ENCODE measurements around the gene RPS19.

The RPS19 gene

DNA sequence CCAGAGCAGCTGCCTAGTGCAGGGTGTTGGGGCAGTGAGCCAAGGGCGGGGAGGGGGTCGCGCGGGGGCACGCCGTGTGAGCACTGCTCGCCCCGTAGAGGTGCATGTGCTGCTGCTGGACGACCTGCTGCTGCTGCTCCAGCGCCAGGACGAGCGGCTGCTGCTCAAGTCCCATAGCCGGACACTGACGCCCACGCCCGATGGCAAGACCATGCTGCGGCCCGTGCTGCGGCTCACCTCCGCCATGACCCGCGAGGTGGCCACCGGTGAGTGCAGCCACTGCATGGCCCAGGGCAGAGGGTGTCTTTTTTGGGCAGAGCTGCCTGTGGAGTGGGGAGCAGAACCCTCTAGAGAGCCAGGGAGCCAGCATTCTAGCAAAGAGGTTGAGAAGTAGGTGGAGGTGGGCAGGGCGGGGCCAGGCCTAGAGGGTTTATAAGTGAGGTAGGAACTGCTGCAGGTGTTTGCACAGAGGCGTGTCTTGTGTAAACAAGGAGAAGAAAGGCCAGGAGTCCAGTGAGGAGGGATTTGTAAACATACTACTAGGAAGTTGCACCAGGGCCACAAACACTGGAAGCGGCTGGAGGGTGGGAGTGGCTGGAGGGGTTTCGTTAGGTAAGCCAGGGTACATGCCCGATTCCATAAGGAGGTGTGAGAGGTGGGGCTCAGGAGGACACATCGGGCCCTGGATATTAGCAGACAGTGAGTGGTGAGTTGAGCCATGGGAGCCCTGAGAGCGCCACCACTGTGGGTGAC is 44.2 kb downstream of the RPS19 start:
- Histone ChIP-seq H3K4me1 (ENCODE audit: low read length) (no peaks in the 10 kb centered on the region), H3K27ac (ENCODE audit: low read length) (no peak overlapping the region), H3F3A (ENCODE audit: insufficient read depth, low read length) (no peaks in the 10 kb centered on the region), H3K79me2 (ENCODE audit: low read length) (no peaks in the 10 kb centered on the region), H3K9me3 (replicated peaks; ENCODE audit: insufficient read depth, low read length) (no peaks in the 10 kb centered on the region), H3K4me3 (ENCODE audit: low read length) (no peak overlapping the region), H3K27me3 (replicated peaks; ENCODE audit: insufficient read depth, low read length) (no peaks in the 10 kb centered on the region), H3K9me2 (replicated peaks; ENCODE audit: insufficient read depth, low read length) (no peaks in the 10 kb centered on the region), H3K4me2 (ENCODE audit: low read depth, low read length) (no peak overlapping the region), H4K20me1 (ENCODE audit: insufficient read depth, low read length) (no peaks in the 10 kb centered on the region), H2AFZ (ENCODE audit: low read length) (no peak overlapping the region), H3K36me3 (replicated peaks; ENCODE audit: insufficient read depth, low read length) (no peaks in the 10 kb centered on the region), H3K9ac (ENCODE audit: low read length) (no peak overlapping the region)
- no peak for DNase-seq
- TF ChIP-seq, protein P1, sequence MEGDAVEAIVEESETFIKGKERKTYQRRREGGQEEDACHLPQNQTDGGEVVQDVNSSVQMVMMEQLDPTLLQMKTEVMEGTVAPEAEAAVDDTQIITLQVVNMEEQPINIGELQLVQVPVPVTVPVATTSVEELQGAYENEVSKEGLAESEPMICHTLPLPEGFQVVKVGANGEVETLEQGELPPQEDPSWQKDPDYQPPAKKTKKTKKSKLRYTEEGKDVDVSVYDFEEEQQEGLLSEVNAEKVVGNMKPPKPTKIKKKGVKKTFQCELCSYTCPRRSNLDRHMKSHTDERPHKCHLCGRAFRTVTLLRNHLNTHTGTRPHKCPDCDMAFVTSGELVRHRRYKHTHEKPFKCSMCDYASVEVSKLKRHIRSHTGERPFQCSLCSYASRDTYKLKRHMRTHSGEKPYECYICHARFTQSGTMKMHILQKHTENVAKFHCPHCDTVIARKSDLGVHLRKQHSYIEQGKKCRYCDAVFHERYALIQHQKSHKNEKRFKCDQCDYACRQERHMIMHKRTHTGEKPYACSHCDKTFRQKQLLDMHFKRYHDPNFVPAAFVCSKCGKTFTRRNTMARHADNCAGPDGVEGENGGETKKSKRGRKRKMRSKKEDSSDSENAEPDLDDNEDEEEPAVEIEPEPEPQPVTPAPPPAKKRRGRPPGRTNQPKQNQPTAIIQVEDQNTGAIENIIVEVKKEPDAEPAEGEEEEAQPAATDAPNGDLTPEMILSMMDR (IDR thresholded peaks at IDR 0.05; ENCODE audit: low read length): no peak
- TF ChIP-seq EZH2phosphoT487 (IDR thresholded peaks at IDR 0.05; ENCODE audit: low read length) (no peak), EZH2 (optimal IDR thresholded peaks at IDR 0.05; ENCODE audit: low read depth, low read length) (no peak)

DNA sequence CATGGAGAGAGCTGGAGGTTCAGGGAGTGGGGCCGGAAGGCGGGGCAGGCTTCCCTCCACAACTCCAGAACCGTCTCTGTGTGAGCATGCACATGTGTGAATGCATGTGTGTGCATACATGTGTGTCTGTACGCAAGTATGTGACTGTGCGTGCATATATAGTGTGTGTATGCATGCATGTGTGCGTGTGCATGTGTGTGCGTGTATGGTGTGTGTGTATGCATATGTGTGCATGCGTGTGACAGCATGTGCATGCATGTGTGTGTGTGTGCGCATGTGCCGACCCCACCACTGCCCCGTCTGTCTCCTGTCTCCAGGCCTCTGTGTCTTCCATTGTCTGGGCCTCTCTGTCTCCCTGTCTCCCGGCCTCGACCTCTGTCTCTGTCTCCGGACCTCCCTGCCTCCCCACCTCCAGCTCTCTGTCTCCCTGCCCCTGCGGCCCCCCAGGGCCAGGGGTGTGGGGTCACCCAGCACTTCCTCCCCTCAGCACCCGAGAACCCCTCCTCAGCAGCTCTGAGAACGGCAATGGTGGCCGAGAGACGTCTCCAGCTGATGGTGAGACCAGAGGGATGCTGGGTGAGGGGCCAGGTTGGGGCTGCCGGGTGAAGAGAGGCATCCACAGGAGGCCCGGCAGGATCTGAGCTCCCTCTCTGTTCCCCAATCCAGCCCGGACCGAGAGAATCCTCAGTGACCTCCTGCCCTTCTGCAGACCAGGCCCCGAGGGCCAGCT is 45.4 kb downstream of the RPS19 start:
- H3K9me3 ChIP-seq (replicated peaks; ENCODE audit: insufficient read depth, low read length): no peaks in the 10 kb centered on the region
- no peak overlapping the region for H2AFZ ChIP-seq (ENCODE audit: low read length)
- H3K79me2 ChIP-seq (ENCODE audit: low read length): no peaks in the 10 kb centered on the region
- H3K27me3 ChIP-seq (replicated peaks; ENCODE audit: insufficient read depth, low read length): peaks cover 2% of the 10 kb centered on the region; the same call in 1 of the 2 replicates
- no peaks in the 10 kb centered on the region for H3F3A ChIP-seq (ENCODE audit: insufficient read depth, low read length)
- TF ChIP-seq, protein P1 (IDR thresholded peaks at IDR 0.05; ENCODE audit: low read length): no peak
- TF ChIP-seq EZH2phosphoT487 (IDR thresholded peaks at IDR 0.05; ENCODE audit: low read length): no peak
- no peaks in the 10 kb centered on the region for H3K4me1 ChIP-seq (ENCODE audit: low read length)
- no peak overlapping the region for H3K27ac ChIP-seq (ENCODE audit: low read length)
- no peak overlapping the region for H3K4me3 ChIP-seq (ENCODE audit: low read length)
- no peaks in the 10 kb centered on the region for H4K20me1 ChIP-seq (ENCODE audit: insufficient read depth, low read length)
- no peaks in the 10 kb centered on the region for H3K36me3 ChIP-seq (replicated peaks; ENCODE audit: insufficient read depth, low read length)
- H3K9ac ChIP-seq (ENCODE audit: low read length): no peak overlapping the region
- DNase-seq: no peak
- no peaks in the 10 kb centered on the region for H3K9me2 ChIP-seq (replicated peaks; ENCODE audit: insufficient read depth, low read length)
- no peak overlapping the region for H3K4me2 ChIP-seq (ENCODE audit: low read depth, low read length)

DNA sequence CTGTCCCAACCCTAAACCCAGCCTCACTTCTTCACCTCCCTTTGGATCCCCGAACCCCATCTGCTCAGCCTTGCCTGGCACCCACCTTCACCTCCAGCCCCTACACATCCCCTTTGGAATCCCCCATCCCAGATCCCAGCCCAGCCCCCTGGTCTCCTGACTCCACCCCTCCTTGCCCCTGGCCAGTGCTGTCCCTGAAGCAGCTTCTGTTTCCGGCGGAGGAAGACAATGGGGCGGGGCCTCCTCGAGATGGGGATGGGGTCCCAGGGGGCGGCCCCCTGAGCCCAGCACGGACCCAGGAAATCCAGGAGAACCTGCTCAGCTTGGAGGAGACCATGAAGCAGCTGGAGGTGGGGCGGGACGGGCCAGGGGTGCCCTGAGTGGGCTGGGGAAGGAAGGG is 46.2 kb downstream of the RPS19 start:
- Histone ChIP-seq H3F3A (ENCODE audit: insufficient read depth, low read length) (no peaks in the 10 kb centered on the region), H3K4me3 (ENCODE audit: low read length) (no peak overlapping the region), H3K27ac (ENCODE audit: low read length) (no peak overlapping the region), H3K9ac (ENCODE audit: low read length) (no peak overlapping the region), H3K27me3 (replicated peaks; ENCODE audit: insufficient read depth, low read length) (peaks cover 10% of the 10 kb centered on the region), H3K36me3 (replicated peaks; ENCODE audit: insufficient read depth, low read length) (no peaks in the 10 kb centered on the region), H3K4me1 (ENCODE audit: low read length) (no peaks in the 10 kb centered on the region), H3K4me2 (ENCODE audit: low read depth, low read length) (no peak overlapping the region), H3K9me3 (replicated peaks; ENCODE audit: insufficient read depth, low read length) (no peaks in the 10 kb centered on the region), H3K79me2 (ENCODE audit: low read length) (no peaks in the 10 kb centered on the region), H4K20me1 (ENCODE audit: insufficient read depth, low read length) (no peaks in the 10 kb centered on the region), H2AFZ (ENCODE audit: low read length) (no peak overlapping the region), H3K9me2 (replicated peaks; ENCODE audit: insufficient read depth, low read length) (no peaks in the 10 kb centered on the region)
- TF ChIP-seq EZH2phosphoT487 (IDR thresholded peaks at IDR 0.05; ENCODE audit: low read length) (no peak), EZH2 (optimal IDR thresholded peaks at IDR 0.05; ENCODE audit: low read depth, low read length) (no peak)
- TF ChIP-seq, protein P1 (IDR thresholded peaks at IDR 0.05; ENCODE audit: low read length): no peak
- DNase-seq: no peak

Data from MM.1S (cell line).